ENCODE data around the gene PTBP3. TPM values are rescaled to one million over a fixed set of nuclear protein-coding genes. Genes with fewer than 3 reads are reported as not detected.

PTBP3 gene
- total and polyA plus RNA-seq, 9 donors = 9.4 to 40.2 (median 32.2) TPM

GRCh38 chr9:112179816-112180215 lies 153.6 kb downstream of the PTBP3 start:
- Histone ChIP-seq H3K36me3 (no peaks in the 10 kb centered on the region), H3K27me3 (no peaks in the 10 kb centered on the region), H3K4me3 (no peak overlapping the region), H3K27ac (no peak overlapping the region), H3K9me3 (no peaks in the 10 kb centered on the region), H3K4me1 (ENCODE audit: insufficient read depth) (no peaks in the 10 kb centered on the region)
- TF ChIP-seq EP300 (IDR thresholded peaks at IDR 0.05) (no peak), CTCF (IDR thresholded peaks at IDR 0.05) (no peak), POLR2A (IDR thresholded peaks at IDR 0.05) (no peak)
- intact Hi-C loops (cut with DNase I) = no loop called here
- 26 to 39% (median 27%) methylated on average over 4 of the region's 4 CpGs for WGBS, 3 donors
- no peak for DNase-seq

- TF ChIP-seq CTCF (IDR thresholded peaks at IDR 0.05) (no peak), EP300 (IDR thresholded peaks at IDR 0.05) (no peak), POLR2A (IDR thresholded peaks at IDR 0.05) (no peak)
- WGBS, 3 donors = 73 to 81% (median 75%) methylated on average over 5 of the region's 5 CpGs
- Histone ChIP-seq H3K4me3 (no peak overlapping the region), H3K27me3 (no peaks in the 10 kb centered on the region), H3K4me1 (ENCODE audit: insufficient read depth) (no peaks in the 10 kb centered on the region), H3K9me3 (no peaks in the 10 kb centered on the region), H3K36me3 (no peaks in the 10 kb centered on the region), H3K27ac (no peak overlapping the region)
- intact Hi-C loops (cut with DNase I) = no loop called here
- DNase-seq = no peak
Observed at GRCh38 chr9:112176524-112176923, 156.9 kb downstream of the PTBP3 start.

GRCh38 chr9:112175796-112176315 lies 157.6 kb downstream of the PTBP3 start:
- H3K4me3 ChIP-seq = no peak overlapping the region
- intact Hi-C loops (cut with DNase I) = no loop called here
- no peak overlapping the region for H3K27ac ChIP-seq
- TF ChIP-seq POLR2A (IDR thresholded peaks at IDR 0.05) (no peak), EP300 (IDR thresholded peaks at IDR 0.05) (no peak), CTCF (IDR thresholded peaks at IDR 0.05) (no peak)
- WGBS, 3 donors = 79 to 80% (median 79%) methylated on average over 17 of the region's 17 CpGs
- no peaks in the 10 kb centered on the region for H3K36me3 ChIP-seq
- DNase-seq = no peak
- H3K27me3 ChIP-seq = no peaks in the 10 kb centered on the region
- H3K4me1 ChIP-seq (ENCODE audit: insufficient read depth) = no peaks in the 10 kb centered on the region
- H3K9me3 ChIP-seq = no peaks in the 10 kb centered on the region

- no peaks in the 10 kb centered on the region for H3K4me1 ChIP-seq (ENCODE audit: insufficient read depth)
- intact Hi-C loops (cut with DNase I) = no loop called here
- no peaks in the 10 kb centered on the region for H3K36me3 ChIP-seq
- WGBS, 3 donors = 3 to 13% (median 5%) methylated on average over 20 to 88 of the region's 88 CpGs
- no peaks in the 10 kb centered on the region for H3K27me3 ChIP-seq
- no peaks in the 10 kb centered on the region for H3K9me3 ChIP-seq
- TF ChIP-seq CTCF (IDR thresholded peaks at IDR 0.05) = no peak
- no peak for TF ChIP-seq EP300 (IDR thresholded peaks at IDR 0.05)
- TF ChIP-seq POLR2A (IDR thresholded peaks at IDR 0.05) = no peak
- DNase-seq = peak in 3 of 5 donors; percentile 20 to 37 (median 36)
- H3K27ac ChIP-seq = no peak within 1 kb of the TSS
- H3K4me3 ChIP-seq = peak within 1 kb of the TSS; percentile 59
Observed at GRCh38 chr9:112174965-112175795, 158.2 kb downstream of the PTBP3 start, which contains the start of gene SUSD1. SUSD1 (minus strand) TSS chr9:112175297; CDS start chr9:112175235, 62 bp downstream.

Data from ovary (tissue), 9 donors.